NOMO-1 treated with DMSO at 0.1 percent for 48 hours (cell line): Measurements from ENCODE around the gene CUEDC2.
"Not testable (repeated sequence)": the region's sequence is repeated elsewhere in the genome, so short reads cannot be mapped to it uniquely, and the experiment has no call there.

Experiments
- DNase-seq: peaks from one replicate; lab custom pipeline; 2025; ENCODE audit not compliant: unreplicated experiment; lab: John Stamatoyannopoulos, UW

The CUEDC2 gene

DNA sequence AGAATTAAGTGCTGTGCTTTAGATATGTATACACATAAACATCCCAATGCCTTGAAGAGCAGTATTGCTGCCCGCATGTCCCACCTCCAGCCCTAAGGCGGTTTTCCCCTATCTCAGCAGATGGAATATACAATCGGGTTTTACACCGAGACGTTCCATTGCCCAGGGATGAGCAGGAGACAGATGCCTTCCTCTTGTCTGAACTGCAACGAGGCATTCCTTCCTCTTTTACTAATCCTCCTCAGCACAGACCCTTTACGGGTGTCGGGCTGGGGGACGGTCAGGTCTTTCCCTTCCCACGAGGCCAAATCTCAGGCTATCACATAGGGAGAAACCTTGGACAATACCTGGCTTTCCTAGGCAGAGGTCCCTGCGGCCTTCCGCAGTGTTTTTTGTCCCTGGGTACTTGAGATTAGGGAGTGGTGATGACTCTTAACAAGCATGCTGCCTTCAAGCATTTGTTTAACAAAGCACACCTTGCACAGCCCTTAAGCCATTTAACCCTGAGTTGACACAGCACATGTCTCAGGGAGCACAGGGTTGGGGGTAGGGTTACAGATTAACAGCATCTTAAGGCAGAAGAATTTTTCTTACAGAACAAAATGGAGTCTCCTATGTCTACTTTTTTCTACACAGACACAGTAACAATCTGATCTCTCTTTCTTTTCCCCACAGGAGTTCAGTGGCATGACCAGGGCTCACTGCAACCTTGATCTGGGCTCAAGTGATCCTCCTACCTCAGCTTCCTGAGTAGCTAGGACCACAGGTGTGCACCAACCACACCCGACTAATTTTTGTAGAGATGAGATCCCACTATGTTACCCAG, 22.5 kb upstream of the CUEDC2 start:
- not testable (repeated sequence) for DNase-seq

DNA sequence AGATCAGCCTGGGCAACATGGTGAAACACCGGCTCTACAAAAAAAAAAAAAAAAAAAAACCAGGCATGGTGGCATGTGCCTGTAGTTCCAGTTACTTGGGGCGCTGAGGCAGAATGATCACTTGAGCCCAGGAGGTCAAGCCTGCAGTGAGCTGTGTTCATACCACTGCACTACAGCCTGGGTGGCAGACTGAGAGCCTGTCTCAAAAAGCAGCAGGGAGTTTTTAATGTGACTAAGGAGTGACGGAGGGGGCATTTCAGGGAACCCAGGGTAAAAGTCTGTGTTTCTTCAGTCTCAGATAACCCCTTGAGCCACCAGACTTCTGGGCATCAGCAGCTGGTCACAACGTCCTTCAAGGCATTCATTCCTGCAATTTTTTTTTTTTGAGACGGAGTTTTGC, 21.1 kb upstream of the CUEDC2 start:
- no peak for DNase-seq

DNA sequence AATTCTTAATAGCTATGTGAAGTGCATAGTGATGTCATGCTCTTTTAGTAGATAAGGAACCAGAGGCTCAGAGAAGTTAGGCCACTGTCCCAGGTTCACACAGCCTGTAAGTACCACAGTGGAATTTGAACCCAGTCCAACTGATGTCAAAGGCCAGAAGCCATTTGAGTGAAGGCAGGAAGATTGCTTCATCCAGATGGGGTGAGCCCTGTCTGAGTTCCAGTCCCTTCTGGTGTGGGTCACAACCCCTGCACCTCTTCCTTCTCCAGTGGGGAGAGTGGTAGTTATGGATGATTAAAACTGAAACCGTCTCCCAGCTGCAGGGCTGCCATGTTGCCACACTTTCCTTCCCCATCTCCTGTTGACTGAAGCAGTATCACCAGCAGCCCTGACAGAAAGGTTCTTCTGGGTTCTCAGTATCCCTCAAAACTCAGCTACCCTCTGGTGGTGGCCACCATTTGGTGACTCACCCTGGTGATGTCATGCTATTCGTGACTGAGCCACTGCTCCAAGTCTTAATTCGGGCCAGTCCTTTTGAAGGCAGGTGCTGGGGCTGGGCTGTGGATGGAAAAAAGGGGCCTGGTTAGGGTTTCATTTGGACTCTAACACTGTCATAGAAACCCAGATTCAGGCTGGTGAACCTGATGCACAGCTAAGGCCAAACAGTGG, 20.4 kb upstream of the CUEDC2 start:
- peak; percentile 67 for DNase-seq

DNA sequence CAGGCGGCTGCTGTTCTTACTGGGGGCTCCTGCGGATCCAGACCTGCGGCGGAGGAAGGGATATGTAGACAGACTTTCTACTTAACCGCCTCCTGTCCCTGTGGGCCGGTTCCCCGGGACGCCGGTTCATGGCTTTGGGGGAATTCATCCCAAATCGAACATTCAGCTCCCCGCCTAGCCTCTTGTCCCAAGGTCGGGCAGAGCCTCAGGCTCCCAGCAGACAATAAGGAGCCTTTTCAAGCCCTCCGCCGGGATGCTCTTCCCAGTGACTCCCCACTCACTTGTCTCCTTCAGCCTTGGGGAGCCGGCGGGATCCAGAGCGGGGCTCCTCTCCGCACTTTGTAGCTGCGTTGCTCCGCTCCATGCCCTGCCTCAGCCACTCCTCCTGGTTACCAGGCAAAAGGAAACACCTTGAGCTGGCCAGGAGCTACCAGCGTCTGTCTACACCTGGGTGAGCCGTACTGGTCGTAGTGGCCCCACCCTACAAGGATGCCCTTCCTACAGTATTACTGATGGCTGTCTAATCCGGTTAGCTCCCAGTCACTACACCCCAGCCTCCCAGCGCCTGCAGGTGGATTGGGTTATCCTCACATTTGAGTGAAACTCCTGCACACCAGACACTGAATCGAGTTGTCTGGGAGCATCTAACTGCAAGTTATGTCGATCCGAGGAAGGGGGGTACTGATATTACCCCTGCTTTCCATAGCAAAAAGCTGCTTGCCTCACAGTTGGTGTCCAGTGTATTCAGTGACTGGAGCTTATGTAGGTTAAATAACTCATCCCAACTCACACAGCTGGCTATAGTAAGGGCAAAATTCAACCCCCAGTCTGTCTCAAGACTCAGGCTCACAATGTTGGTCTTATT, 19.0 kb upstream of the CUEDC2 start, which contains the start of gene C10orf95:
Gene C10orf95, minus strand, starts transcription at position 439 of the 865 bp plus-strand sequence. CDS start 450 bp downstream, outside the sequence.
- DNase-seq, result no peak

DNA sequence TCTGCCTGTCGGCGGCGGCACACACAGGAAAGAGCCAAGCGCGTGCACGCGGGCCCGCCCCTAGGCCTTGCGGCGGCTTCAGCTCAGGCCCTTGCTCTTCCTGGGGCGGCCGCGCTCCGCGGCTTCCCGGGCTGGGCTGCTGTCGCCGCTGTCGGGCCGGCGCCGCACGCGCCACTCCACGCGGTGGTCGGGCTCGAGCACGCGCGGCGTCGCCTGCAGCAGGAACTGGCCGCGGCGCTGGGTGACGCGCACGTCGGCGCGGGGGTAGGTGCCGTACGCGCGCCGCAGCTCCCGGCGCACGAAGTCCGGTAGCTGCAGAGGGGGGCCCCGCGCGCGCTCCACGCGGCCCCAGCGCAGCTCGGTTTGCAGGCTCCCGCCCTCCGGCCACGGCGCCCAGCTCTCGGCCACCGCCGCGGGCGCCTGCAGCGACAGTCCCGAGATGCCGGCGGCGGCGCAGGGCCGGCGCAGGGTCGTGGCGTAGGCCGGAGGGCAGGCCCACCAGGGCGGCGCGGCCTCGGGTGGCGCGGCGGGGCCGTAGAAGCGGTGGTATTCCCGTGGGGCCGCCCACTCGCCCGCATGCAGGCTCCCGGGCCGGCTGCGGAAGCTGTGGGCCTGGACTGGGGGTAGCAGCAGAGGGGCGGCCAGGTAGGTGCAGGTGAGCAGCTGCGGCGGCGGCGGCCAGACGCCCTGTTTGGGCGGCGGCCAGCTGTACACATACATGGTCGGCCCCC, 18.2 kb upstream of the CUEDC2 start:
- DNase-seq, result peak; percentile 83

DNA sequence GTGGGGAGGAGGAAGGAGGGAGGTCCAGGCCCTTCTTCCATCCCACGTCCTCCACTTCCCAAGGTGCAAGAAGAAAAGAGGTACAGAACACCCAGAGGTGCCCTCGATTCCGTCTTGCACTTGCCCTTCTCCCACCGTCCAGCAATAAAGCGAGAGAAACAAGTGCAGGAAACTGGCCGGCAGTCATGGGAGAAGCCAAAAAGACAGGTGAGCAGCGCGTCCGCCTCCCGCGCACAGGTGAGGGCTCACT, 17.7 kb upstream of the CUEDC2 start:
- no peak for DNase-seq

DNA sequence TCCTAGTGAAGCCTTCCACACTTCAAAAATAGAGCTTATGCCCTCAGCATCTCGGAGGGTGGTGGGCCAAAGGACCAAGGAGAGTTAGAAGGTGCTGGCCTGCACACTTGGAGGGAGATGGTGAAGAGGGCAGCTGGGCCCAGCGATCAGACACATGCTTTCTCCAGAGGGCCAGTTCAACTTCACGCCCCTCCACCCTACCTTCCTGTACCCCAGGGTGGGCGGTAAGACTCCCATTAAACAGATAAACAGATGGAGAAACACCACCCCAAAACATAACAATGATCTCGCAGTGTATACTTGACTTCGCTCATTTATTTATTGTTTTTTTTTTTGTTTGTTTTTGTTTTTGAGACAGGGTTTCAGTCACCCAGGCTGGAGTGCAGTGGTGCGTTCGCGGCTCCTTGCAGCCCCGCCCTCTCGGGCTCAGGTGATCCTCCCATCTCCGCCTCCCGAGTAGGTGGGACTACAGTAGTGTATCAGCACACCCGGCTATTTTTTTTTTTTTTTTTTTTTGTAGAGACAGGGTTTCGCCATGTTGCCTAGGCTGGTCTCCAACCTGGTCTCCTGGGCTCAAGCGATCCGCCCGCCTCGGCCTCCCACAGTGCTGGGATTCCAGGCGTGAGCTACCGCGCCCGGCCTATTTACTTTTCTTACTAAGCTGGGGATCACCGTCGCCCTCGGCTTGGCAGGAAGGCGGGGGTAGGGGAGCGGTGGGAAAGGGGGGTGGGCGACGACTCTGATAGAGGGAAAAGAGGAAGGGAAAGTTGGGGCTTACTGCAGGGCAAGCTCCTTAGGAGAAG, 17.1 kb upstream of the CUEDC2 start:
- DNase-seq, result peak; percentile 71

DNA sequence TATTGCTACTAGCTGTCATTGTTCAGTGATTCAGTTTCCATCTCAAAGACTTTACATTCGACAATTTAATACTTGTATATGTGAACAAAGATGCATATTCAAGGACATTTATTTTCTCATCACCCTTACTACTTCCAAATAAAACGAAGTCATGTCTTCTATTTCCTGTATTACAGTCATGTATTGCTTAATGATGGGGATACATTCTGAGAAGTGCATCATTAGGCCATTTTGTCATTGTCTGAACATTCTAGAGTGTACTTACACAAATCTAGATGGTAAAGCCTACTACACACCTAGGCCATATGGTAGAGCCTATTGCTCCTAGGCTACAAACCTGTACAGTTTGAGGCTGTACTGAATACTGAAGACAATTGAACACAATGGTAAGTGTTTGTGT, 12.5 kb upstream of the CUEDC2 start:
- DNase-seq, result no peak

DNA sequence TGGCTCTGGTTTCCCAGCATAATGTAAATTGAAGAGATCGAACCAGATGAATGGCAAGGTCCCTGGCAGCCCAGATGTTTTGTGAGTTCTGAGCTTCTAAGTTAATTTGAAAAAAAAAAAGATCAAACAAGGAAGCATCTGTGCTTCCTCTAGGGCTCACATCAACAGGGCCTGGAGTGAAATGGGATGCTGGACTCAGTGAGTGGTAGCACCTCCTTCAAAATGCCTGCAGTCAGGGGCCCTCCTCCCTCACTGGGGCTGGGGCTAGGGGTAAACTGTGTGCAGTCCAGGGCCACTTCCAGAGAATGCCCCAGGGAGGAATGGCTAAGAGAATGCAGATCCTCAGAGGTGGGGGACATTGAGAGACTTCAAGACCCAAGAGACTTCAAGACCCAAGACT, 6.0 kb upstream of the CUEDC2 start:
- DNase-seq, result no peak

DNA sequence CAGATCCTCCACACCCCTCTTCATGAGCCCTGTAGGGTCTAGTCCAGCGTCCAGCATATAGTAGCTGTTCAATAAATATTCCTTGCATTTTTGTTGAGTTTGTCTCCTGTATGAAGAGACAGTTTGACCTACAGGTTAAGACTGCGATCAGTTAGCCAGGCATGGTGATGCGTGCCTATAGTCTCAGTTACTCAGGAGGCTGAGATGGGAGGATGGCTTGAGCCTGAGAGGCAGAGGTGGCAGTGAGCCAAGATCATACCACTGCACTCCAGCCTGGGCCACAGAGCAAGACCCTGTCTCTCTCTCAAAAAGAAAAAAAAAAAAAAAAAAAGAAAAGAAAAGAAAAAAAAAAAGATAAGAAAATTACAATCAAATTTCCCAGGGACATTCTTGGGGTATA, 5.1 kb upstream of the CUEDC2 start:
- no peak for DNase-seq

DNA sequence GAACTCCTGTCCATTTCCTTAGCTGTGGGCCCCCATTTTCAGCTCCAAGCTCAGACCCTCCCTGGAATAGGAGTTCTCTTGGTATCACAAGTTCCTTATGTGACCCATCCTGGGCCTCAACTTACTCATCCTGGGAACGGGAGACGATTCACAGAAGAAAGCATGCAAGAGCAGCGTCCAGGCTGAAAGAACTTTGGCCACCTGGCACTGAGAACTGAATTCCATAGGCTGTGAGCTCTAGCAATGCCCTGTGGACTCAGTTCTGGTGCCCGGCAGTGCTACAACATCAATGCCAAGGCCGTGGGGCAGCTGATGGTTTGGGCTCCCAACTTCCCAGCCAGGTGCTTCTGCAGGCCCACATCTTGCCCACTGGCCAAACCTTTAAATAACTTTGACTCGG, 3.9 kb upstream of the CUEDC2 start:
- no peak for DNase-seq

DNA sequence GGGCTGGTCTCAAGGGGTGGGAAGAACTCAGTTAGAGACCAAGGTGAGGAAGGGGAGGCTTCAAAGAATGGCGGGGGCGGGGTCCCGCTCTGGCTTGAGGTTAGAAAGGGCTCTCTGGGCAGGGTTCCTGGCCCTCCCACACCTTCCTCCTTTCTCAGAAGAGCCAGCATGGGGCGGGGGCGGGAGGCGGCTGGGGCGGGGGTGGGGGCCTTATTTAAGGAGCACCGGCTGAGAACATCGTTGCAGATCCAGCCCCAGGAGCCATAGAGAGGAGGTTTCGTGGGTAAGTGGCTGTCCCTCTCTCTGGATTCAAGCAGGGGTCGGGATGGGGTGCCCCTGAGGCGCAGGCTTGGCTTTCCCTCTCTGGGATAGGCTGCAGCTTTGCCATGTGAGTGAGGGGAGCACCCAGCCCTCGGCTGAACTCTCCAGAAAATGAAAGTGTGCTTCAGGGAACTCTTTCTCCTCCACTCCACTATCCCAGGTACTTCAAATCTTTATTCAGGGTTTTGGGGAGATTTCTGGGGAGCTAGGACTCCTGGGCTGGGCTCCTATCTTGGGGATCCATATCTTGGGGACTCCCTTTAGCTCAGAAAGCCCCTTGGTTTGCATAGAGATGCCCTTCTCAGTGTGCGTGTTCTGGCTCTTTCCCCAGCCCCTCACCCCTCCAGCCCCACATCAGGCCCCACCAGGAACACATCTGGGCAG, 3.3 kb upstream of the CUEDC2 start:
- no peak for DNase-seq

DNA sequence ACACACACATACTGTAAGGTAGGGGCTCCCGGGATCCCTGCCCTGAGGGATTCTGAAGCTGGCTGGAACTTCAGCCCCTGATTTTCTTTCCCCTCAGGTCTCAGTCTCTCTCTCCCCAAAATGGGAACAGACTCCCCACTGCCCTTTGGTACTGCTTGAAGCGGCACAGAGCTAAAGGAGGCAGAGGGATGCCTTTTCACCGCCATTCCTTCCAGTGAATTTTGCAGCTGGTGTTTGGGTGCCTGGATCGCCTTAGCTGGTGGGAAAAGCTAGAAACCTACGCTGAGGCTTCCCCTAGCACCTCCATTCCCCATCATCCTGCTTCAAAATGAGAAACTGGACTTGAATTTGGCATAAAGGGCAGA, 2.7 kb upstream of the CUEDC2 start:
- DNase-seq, result no peak

DNA sequence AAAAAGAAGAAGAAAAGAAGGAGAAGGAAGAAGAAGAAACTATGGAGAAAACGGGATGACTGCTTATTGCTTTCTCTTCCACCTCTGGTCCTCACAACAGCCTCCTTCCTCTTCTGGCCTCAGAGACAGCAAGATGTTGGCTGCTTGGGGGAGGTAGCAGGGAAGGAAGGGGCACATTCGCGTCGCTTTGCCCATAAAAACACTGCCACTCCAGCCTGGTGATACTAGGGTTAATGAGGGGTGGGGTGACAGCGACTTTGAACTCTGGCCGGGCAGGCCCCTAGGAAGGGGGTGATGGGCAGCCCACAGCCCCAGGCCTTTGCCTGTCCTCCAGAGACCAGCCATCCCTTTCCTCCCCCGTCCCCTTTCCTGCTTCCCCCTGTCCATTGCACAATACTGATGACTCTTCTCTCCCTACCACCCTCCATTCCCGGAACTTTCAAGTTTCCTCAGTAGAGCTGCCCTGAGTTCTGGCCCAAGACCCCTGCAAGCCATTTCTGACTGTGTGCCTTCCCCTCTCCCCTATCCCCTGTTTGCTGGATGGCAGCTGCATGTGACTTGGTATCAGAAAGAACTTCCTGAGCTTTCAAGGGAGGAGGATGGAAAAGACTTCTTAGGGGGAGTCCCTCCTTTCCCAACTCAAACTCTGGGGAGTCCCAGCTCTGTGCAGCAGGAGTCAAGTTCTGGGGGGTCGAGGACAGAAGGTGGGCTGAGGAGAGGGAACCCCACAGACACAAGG, 2.2 kb upstream of the CUEDC2 start:
- DNase-seq, result no peak

DNA sequence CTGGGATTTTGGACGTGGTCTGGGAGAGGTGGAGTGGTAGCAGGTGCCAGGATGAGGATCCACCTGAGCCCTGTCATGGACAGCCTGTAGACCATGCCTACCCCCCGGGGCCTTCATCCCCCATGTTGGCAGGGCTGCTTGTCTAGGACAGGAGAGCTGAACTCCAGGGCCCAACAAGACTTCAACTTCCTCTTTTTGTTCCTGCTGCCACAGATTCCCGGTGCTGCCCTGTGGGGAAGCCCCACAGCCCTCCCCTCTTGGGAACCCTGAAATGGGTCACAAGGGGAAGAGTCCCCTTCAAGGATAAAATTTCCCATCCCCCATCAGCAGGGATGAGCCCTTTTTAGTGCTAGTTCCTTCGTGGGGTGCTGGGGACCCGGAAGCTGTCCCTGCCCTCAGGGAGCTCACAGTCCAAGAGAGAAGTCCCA, 1.3 kb upstream of the CUEDC2 start:
- DNase-seq, result peak; percentile 26

DNA sequence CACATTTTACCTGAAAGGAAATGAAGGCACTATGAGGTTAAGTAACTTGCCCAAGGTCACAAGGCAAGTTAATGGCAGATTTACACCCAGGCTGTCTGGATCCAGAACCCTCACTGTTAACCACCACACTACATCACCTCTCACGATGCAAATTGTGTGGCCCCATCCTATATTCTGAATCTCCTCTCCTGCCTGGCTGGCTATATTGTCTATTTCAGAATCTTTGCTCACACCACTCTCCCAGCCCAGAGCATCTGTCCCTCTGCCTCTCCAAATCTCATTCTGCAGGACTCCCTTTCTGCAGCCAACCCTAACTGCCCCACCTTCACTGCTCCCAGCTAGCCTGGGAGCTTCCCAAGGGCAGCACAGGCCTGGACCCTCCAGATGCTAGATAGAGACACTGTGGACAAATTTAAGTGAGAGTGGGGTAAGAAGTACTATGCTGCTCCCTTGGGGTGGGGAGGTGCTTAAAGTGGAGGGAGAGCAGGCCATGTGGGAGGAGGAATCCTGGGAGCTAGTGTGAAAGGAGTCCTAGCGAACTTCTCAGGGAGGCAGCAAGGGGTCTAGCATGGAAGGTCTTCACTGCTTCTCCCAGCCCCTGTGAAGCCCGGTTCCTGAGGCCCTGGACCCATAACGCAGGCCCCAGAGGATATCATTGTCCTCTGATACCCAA, 786 bp downstream of the CUEDC2 start:
- no peak for DNase-seq

DNA sequence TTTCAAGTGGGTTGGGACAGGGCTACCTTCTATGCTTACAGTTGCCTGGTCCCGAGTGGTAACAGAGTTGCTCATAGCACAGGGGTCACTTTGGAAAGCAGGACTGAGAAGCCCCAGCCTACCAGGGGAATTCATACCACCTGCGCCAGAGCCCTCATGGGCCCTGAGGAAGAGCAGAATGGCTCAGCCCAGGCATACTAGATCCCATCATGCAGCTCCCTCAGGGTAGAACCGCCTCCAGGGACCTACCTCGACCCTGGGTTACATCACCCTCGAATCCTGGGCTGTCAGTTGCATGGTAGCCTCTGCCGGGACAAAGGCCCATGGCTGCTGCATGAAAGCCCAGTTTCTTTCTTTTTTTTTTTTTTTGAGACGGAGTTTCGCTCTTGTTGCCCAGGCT, 2.9 kb downstream of the CUEDC2 start:
- no peak for DNase-seq

DNA sequence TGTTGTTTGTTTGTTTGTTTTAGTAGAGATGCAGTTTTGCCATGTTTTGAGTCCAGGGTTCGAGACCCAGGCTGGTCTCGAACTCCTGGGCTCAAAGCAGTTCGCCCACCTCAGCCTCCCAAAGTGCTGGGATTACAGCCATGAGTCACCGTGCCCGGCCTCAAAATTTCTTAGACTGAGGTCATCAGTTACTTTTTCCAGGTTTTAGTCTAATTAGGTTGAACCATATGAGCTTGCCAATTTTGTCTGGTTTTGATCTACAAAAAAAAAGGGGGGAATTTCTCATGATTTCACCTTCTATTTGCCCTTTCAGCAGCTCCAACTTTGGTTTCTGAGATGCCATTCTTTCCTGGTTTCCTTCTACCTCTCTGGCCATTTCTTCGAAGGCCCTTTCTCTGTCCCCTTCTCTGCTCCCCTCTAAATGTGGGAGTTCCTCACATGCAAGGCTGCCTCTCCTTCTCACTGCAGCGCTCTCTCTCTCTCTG, 5.5 kb downstream of the CUEDC2 start:
- no peak for DNase-seq
